Activated T-helper 17 cell treated with anti-CD3 and anti-CD28 coated beads, Interleukin-2, amount 50 U/mL, for 72 hours (primary cell): Measurements from ENCODE around the gene FOXG1. TPM values are rescaled to one million over a fixed set of nuclear protein-coding genes. Genes with fewer than 3 reads are reported as not detected.

Experiments used
- ATAC-seq: fragments of 150-1000 bp; cut with Tn5 transposase; replicated peaks from 2 replicates; pipeline ENCODE4 v1.10.0; 2021; ENCODE audit warnings: mild to moderate bottlenecking, moderate library complexity
- H3K27ac Mint-ChIP-seq: one replicate; pipeline ENCODE4 v1.8.0; 2022; ENCODE audit warnings: mixed read lengths
- H3K27me3 Mint-ChIP-seq: one replicate; pipeline ENCODE4 v1.8.0; 2022; ENCODE audit warnings: mixed read lengths
- H3K36me3 Mint-ChIP-seq: one replicate; pipeline ENCODE4 v1.8.0; 2022; ENCODE audit warnings: low read depth, mild to moderate bottlenecking, mixed read lengths
- H3K4me1 Mint-ChIP-seq: one replicate; pipeline ENCODE4 v1.8.0; 2022; ENCODE audit warnings: mixed read lengths
- H3K4me3 Mint-ChIP-seq: one replicate; pipeline ENCODE4 v1.8.0; 2022; ENCODE audit warnings: mild to moderate bottlenecking, mixed read lengths
- H3K9me3 Mint-ChIP-seq: one replicate; pipeline ENCODE4 v1.8.0; 2022; ENCODE audit warnings: mixed read lengths
- total RNA-seq, 2 donors: library from RNA; stranded (reverse); gene quantifications; one replicate each; pipeline ENCODE4 v1.2.3, GENCODE V29; 2022

Gene FOXG1
- total RNA-seq, 2 donors from 2014 or later, result not detected

GRCh38 chr14:28758253-28758884, 8.2 kb upstream of the FOXG1 start:
- Mint-ChIP-seq H3K27ac (no peak overlapping the region), H3K36me3 (no peaks in the 10 kb centered on the region), H3K9me3 (no peaks in the 10 kb centered on the region), H3K4me1 (no peaks in the 10 kb centered on the region), H3K27me3 (peaks cover 77% of the 10 kb centered on the region), H3K4me3 (no peak overlapping the region)
- ATAC-seq, result no peak

DNA sequence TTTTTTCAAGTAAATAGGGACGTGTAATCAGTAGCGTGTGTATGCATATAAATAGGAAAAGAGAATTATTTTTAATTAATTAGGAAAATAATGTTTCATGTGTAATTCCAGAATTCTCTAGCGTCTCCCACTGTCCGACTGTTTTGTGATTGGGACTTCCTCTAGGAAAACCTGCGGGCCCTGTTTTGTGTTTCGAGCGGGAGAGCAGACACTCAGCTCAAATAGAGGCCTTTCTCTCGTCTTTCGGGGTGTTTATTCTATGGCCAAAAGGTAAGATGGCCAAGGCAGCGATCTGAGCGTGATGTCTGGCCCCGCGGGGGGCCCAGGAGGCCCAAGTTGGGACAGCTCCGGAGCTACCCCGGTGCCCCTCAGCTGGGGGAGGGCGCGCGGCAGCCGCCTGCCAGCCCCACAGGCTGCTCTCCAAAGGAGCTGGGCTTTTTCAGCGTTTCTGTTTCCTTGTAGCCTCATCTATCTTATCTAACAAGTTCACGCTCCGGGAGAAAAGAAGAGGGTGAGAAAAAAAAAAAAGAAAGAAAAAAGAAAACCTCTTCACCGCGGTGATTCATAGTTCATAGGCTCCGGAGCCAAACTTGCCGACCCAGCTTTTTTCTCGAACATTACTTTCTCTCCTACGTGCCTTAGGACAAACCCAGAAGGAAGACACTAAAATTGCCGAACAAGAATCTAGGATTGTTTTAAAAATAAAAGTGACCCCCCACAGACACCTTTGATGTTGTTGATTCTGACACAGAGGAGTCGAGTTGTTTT, 7.5 kb upstream of the FOXG1 start:
- H3K9me3 Mint-ChIP-seq, result no peaks in the 10 kb centered on the region
- no peaks in the 10 kb centered on the region for H3K36me3 Mint-ChIP-seq
- ATAC-seq, result no peak
- no peak overlapping the region for H3K4me3 Mint-ChIP-seq
- H3K27ac Mint-ChIP-seq, result no peak overlapping the region
- no peaks in the 10 kb centered on the region for H3K4me1 Mint-ChIP-seq
- H3K27me3 Mint-ChIP-seq, result peaks cover 79% of the 10 kb centered on the region

GRCh38 chr14:28759653-28760313, 6.8 kb upstream of the FOXG1 start:
- Mint-ChIP-seq H3K27ac (no peak overlapping the region), H3K36me3 (no peaks in the 10 kb centered on the region), H3K9me3 (no peaks in the 10 kb centered on the region), H3K27me3 (peaks cover 81% of the 10 kb centered on the region), H3K4me3 (no peak overlapping the region), H3K4me1 (no peaks in the 10 kb centered on the region)
- ATAC-seq, result no peak

DNA sequence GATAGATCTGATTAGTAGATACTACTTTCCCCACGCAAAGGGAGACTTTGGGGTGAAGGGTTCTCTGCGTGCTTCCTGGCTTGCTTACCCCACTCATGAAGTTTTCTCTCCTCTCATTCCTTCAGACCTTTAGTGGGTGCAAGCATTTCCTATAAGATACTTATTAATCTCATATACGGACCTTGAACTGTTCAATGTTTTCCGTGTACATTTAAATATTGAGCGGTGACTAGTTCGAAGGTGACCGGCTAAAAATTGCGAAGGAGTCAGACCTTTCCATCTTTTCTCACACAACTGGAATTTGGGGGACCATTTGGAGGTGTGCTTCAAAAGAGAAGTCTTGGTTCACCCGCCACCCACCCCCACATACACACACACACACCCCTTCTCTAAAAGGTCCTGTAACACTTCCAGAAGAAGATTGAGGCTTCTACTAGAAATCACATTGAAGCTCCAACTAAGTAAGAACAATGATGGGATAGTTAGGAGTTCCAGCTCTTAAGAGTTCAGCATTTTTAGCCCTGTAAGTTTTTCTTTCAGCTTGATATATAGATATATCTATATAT, 6.1 kb upstream of the FOXG1 start:
- Mint-ChIP-seq H3K36me3 (peaks cover 4% of the 10 kb centered on the region), H3K27ac (no peak overlapping the region), H3K27me3 (peaks cover 81% of the 10 kb centered on the region), H3K9me3 (no peaks in the 10 kb centered on the region), H3K4me1 (no peaks in the 10 kb centered on the region), H3K4me3 (no peak overlapping the region)
- no peak for ATAC-seq

DNA sequence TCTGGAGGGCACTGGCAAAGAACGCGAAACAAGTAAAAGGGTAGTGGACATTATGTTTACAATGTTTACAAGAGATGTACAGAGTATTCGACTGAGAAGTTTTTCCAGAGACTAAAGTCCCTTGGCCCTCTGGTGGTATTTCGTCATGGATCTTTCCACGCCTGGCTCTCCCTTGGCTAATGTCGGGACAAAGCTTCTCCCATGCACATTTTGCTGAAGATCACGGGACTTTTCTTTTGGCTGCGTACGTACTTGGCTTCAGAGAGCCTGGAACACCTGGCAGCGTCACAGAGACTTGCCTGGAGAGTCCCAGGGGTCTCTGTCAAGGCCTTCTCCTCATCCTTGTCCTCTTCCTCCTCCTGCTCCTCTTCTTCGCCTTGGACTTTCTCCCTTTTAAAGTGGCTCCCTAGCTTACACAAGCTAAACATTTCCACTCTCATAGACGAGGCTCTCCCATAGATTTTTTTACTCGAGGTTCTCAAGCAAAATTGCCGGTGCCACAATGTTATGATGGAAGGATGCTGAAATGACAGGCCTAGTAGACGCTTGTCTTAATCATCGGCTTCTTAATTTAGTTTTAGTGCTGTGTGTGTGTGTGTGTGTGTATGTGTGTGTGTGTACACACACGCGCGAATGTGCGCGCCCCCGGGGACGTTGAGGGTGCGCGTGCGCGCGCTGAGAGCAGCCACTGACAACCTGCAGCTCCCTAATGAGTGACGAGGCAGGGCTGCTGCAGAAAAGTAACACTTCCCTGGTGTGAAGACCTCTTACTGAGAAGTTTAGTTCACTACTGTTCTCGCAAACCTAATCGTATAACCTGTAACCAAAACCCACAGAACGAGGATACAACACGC, 4.9 kb upstream of the FOXG1 start:
- no peak overlapping the region for H3K4me3 Mint-ChIP-seq
- no peak for ATAC-seq
- no peak overlapping the region for H3K27ac Mint-ChIP-seq
- H3K36me3 Mint-ChIP-seq, result peaks cover 9% of the 10 kb centered on the region
- H3K27me3 Mint-ChIP-seq, result peaks cover 78% of the 10 kb centered on the region
- no peaks in the 10 kb centered on the region for H3K9me3 Mint-ChIP-seq
- H3K4me1 Mint-ChIP-seq, result peaks cover 4% of the 10 kb centered on the region

- no peak overlapping the region for H3K4me3 Mint-ChIP-seq
- H3K4me1 Mint-ChIP-seq, result peaks cover 4% of the 10 kb centered on the region
- no peak overlapping the region for H3K27ac Mint-ChIP-seq
- H3K36me3 Mint-ChIP-seq, result peaks cover 9% of the 10 kb centered on the region
- ATAC-seq, result no peak
- H3K27me3 Mint-ChIP-seq, result peaks cover 74% of the 10 kb centered on the region
- H3K9me3 Mint-ChIP-seq, result no peaks in the 10 kb centered on the region
Observed at GRCh38 chr14:28762303-28762954, 4.2 kb upstream of the FOXG1 start.

DNA sequence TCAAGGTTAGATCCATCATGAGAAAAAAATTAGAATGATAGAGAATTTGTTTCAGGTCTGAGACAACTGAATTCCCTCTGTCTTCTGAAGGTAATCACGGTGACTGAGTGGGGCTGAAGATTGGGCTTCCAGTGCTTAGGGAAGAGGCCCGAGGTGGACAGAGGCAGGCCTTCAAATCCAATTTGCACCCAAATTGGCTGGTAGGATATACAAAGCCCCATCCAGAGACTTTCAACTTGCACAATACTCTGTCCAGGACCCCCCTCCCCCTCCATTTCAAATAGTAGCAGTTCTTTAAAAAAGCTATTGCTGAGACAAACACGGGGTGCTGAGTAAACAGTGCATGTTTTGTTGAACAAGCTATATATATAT, 3.6 kb upstream of the FOXG1 start:
- peaks cover 71% of the 10 kb centered on the region for H3K27me3 Mint-ChIP-seq
- peaks cover 13% of the 10 kb centered on the region for H3K36me3 Mint-ChIP-seq
- no peaks in the 10 kb centered on the region for H3K9me3 Mint-ChIP-seq
- H3K4me1 Mint-ChIP-seq, result peaks cover 4% of the 10 kb centered on the region
- no peak overlapping the region for H3K4me3 Mint-ChIP-seq
- ATAC-seq, result no peak
- H3K27ac Mint-ChIP-seq, result no peak overlapping the region

DNA sequence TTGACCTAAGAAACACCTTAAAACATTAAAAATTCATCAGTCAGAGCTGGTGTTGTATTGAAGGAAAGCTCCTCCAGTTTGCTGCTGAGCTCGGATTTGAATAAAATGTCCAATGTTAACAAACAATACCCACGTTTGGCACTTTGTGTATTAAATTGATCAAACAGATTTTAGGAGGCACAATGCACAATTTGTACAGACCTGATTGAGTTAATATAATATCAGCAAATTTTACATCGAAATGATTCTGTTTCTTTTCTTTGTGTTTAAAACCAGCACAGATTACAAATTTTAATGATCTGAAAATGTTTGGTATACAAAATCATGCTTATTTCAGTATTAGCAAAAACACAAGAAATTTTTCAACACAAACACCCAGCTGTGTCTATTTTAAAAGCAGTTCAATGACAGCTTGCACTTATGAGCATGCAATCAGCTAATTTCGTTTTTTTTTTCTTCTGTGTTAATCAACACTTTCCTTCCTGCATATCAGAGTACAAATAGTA, 2.8 kb upstream of the FOXG1 start:
- Mint-ChIP-seq H3K4me1 (peaks cover 4% of the 10 kb centered on the region), H3K4me3 (no peak overlapping the region), H3K27ac (no peak overlapping the region), H3K9me3 (no peaks in the 10 kb centered on the region), H3K27me3 (peaks cover 71% of the 10 kb centered on the region), H3K36me3 (peaks cover 21% of the 10 kb centered on the region)
- no peak for ATAC-seq

GRCh38 chr14:28764257-28765160, 2.1 kb upstream of the FOXG1 start:
- Mint-ChIP-seq H3K9me3 (no peaks in the 10 kb centered on the region), H3K4me3 (no peak overlapping the region), H3K36me3 (peaks cover 23% of the 10 kb centered on the region), H3K4me1 (peaks cover 4% of the 10 kb centered on the region), H3K27me3 (peaks cover 68% of the 10 kb centered on the region), H3K27ac (no peak overlapping the region)
- ATAC-seq, result no peak

DNA sequence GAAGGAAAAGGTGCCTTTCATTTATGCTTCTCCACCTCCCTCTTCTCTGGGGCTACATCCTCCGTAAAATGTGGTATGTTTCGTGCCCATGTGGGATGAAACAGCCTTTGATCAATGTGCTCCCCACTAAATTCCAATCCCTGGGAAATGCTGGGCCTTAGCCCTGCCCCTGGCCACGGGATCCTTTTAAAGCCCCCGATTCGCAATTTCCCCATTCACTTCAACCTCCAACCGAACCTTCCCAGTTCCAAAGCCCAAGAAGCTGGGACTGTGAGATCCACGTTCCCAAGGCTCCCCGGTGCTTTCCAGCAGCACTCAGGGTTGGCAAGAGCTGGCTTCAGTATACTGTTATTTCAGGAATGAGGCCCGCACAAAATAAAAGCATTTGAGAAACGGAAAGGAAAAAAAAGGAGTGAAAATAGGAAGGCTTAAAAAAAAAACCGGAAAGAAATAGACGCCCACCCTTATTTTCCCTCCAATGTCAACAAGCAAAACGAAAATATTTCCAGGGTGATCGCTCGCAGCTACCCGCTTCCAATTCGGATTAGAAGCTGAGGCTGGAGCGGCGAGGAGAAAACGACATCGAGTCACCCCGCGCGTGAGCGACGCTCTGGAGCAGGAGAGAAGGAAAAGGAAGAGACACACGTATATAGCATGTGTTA, 1.3 kb upstream of the FOXG1 start:
- Mint-ChIP-seq H3K27ac (no peak overlapping the region), H3K4me1 (peaks cover 4% of the 10 kb centered on the region), H3K4me3 (peak overlapping the region; percentile 22), H3K36me3 (peaks cover 23% of the 10 kb centered on the region), H3K9me3 (no peaks in the 10 kb centered on the region), H3K27me3 (peaks cover 60% of the 10 kb centered on the region)
- ATAC-seq, result no peak

DNA sequence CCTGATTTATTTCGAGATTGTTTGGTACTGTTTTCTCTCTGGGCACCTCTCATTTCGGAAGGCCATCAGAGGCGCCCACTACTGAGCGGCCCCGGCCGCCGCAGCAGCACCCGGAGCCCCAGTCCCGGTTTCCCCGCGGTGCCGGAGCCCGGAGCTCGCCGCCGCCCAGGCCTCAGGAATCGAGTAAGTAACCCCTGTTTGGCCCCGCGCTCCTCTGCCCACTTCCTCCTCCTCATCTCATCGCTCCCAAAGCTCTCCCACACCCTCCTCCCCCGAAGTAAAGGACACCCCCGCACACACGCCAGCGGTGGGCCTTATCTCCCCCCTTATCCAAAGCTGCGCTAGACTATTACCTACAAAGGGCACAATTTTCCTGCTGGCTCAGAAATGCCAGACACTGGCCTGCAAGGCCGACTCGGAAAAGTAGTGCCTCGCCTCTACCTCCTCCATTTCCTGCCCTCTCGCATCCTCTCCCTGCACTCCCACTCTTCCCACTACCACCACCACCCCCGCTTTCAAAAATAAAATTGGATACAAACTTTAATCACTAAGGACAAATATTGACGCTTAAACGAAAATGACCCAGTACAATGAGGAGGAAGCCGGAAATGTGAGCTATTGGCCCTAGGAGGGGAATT, 637 bp upstream of the FOXG1 start:
- Mint-ChIP-seq H3K4me3 (peak overlapping the region; percentile 42), H3K9me3 (no peaks in the 10 kb centered on the region), H3K27ac (no peak overlapping the region), H3K27me3 (peaks cover 60% of the 10 kb centered on the region), H3K4me1 (peaks cover 4% of the 10 kb centered on the region), H3K36me3 (peaks cover 23% of the 10 kb centered on the region)
- ATAC-seq, result no peak
